K562 (cell line): ENCODE results near the gene NUP214. TPM values are rescaled to one million over a fixed set of nuclear protein-coding genes. Genes with fewer than 3 reads are reported as not detected.

Source experiments
- ATAC-seq: fragments of 200-7000 bp; cut with Tn5 transposase; 3 replicates; pipeline ENCODE4 v1.9.1; 2020; ENCODE audit warnings: moderate library complexity
- BruUV-seq: library from RNA; stranded (reverse); fragments of 400-500 nt; replicated peaks from 2 replicates; lab custom pipeline; 2021; lab: Mats Ljungman, UMichigan
- CTCF ChIA-PET: fragments of 300-600 bp; formaldehyde crosslinking; extraction: SDS; loops from one replicate; lab custom pipeline; 2021; ENCODE audit warnings: low intra/inter-chr PET ratio; lab: Yijun Ruan, JAX
- POLR2A ChIA-PET: fragments of 300-600, 350-650 bp; sonication (Branson Sonifier 250); formaldehyde crosslinking; extraction: SDS; loops from one replicate; lab custom pipeline; 2021; ENCODE audit warnings: antibody characterized with exemption, inconsistent platforms; lab: Yijun Ruan, JAX
- DNase-seq, 4 experiments: peaks; one replicate each; pipeline versions ENCODE4 v3.0.0 to v3.0.0-alpha.2; 2011 to 2018; ENCODE audit warnings: low spot score in 3 of 4, mixed read lengths in 3 of 4; ENCODE audit errors: extremely low read depth in 1 of 4
- FAIRE-seq: peaks from 2 replicates; lab custom pipeline; 2011; peaks lifted over from hg19 to GRCh38; lab: Jason Lieb, UNC
- H2AFZ ChIP-seq: 2 replicates; pipeline ENCODE4 v1.6.0; 2011; ENCODE audit warnings: low read depth, low read length, control low read depth, inconsistent platforms
- H3K27ac ChIP-seq: fragments of 200-600 bp; 3 replicates; pipeline ENCODE4 v1.8.0; 2011; ENCODE audit warnings: low read depth, mild to moderate bottlenecking, control low read depth, inconsistent platforms, low read length, moderate library complexity, mixed read lengths; ENCODE audit errors: extremely low read depth
- H3K27me3 ChIP-seq, 2 experiments: fragments of 300-600 bp in 1 of 2; 2 replicates in 1 of 2; 3 replicates in 1 of 2; pipeline versions ENCODE4 v1.6.0 to v1.8.0; 2011; ENCODE audit warnings: inconsistent platforms in 2 of 2, low read length in 2 of 2, mild to moderate bottlenecking in 1 of 2, mixed read lengths in 1 of 2, moderate library complexity in 1 of 2; ENCODE audit not compliant: control insufficient read depth in 2 of 2, insufficient read depth in 2 of 2
- H3K36me3 ChIP-seq: fragments of 300-600 bp; 3 replicates; pipeline ENCODE4 v1.8.0; 2011; ENCODE audit warnings: mild to moderate bottlenecking, low read length, inconsistent platforms; ENCODE audit not compliant: control insufficient read depth, insufficient read depth
- H3K4me1 ChIP-seq, 2 experiments: fragments of 200-600 bp in 1 of 2; replicated peaks in 1 of 2; 2 replicates in 1 of 2; 3 replicates in 1 of 2; pipeline versions ENCODE4 v1.5.1 to v1.8.0; 2011; ENCODE audit warnings: inconsistent platforms in 2 of 2, low read length in 2 of 2, mild to moderate bottlenecking in 1 of 2, mixed read lengths in 1 of 2, moderate library complexity in 1 of 2; ENCODE audit not compliant: control insufficient read depth in 2 of 2, insufficient read depth in 2 of 2
- H3K4me2 ChIP-seq: 2 replicates; pipeline ENCODE4 v1.6.1; 2011; ENCODE audit warnings: low read length, control low read depth, inconsistent platforms, mixed read lengths; ENCODE audit not compliant: insufficient read depth
- H3K4me3 ChIP-seq: fragments of 200-600 bp; sonication (generic), shearing (Covaris generic); 2 replicates; pipeline ENCODE4 v1.5.1; 2016; ENCODE audit warnings: control low read depth, inconsistent platforms
- H3K79me2 ChIP-seq: fragments of 200-600 bp; 3 replicates; pipeline ENCODE4 v1.8.0; 2011; ENCODE audit warnings: low read length, inconsistent platforms; ENCODE audit not compliant: control insufficient read depth, insufficient read depth
- H3K9ac ChIP-seq, 2 experiments: 2 replicates each; pipeline versions ENCODE4 v1.6.0 to v1.6.1; 2011; ENCODE audit warnings: low read depth in 2 of 2, low read length in 2 of 2, control low read depth in 1 of 2, inconsistent platforms in 1 of 2, mild to moderate bottlenecking in 1 of 2, mixed read lengths in 1 of 2; ENCODE audit not compliant: insufficient read depth in 1 of 2
- H3K9me1 ChIP-seq: one replicate; pipeline ENCODE4 v1.6.0; 2011; ENCODE audit warnings: inconsistent platforms, mild to moderate bottlenecking, low read length, moderate library complexity; ENCODE audit not compliant: control insufficient read depth, insufficient read depth
- H3K9me3 ChIP-seq: replicated peaks from 2 replicates; pipeline ENCODE4 v1.5.1; 2011; ENCODE audit warnings: low read depth, low read length, inconsistent platforms; ENCODE audit not compliant: control insufficient read depth, insufficient read depth
- H4K20me1 ChIP-seq: replicated peaks from 2 replicates; pipeline ENCODE4 v1.6.1; 2011; ENCODE audit warnings: low read length, inconsistent platforms, mixed read lengths; ENCODE audit not compliant: control insufficient read depth, insufficient read depth
- E2F1 ChIP-seq: sonication (generic); formaldehyde crosslinking; IDR thresholded peaks from 2 replicates; pipeline ENCODE4 v1.8.1; 2023; ENCODE audit warnings: mild to moderate bottlenecking, missing genetic modification reagents, moderate library complexity
- HSF4 ChIP-seq: fragments of 250-450 bp; sonication (Bioruptor Pico); IDR thresholded peaks from 2 replicates; pipeline ENCODE4 v2.1.2; 2022; ENCODE audit warnings: mild to moderate bottlenecking, moderate library complexity, borderline replicate concordance
- MLX ChIP-seq, 2 experiments: fragments of 450-650 bp in 1 of 2; sonication (generic) in 1 of 2; formaldehyde crosslinking; conservative IDR thresholded peaks; 2 replicates each; pipeline versions ENCODE4 v1.4.0 to v1.8.1; 2020 to 2022; ENCODE audit warnings: mild to moderate bottlenecking in 1 of 2, missing genetic modification reagents in 1 of 2
- WGBS: fragments of 100-300 bp; shearing (Covaris generic); methylation state at CpG from one replicate; pipeline ENCODE4 v1.1.6; 2016; ENCODE audit warnings: low coverage, mixed read lengths; ENCODE audit not compliant: insufficient coverage; ENCODE audit errors: missing lambda C conversion rate; 5-methylcytosine and 5-hydroxymethylcytosine counted together
- in situ Hi-C: fragments of 300-500 bp; cut with MboI; formaldehyde crosslinking; loops from 4 replicates; pipeline ENCODE4 v1.15.0; 2018; ENCODE audit warnings: inconsistent platforms, mixed read lengths
- intact Hi-C: fragments of 100-400 bp; cut with micrococcal nuclease; formaldehyde crosslinking; loops from 2 replicates; pipeline ENCODE4 v1.14.2; 2022
- polyA plus RNA-seq, 8 experiments: library from polyadenylated mRNA; depleted of rRNA in 4 of 8; stranded (reverse) in 5 of 8; unstranded in 3 of 8; fragments of >200 nt; fragmentation: Nextera tagmentation in 2 of 8; fragmentation: Illumina TruSeq in 1 of 8; extraction: Ambion mirVana in 2 of 8; extraction: Trizol in 1 of 8; gene quantifications; 2 replicates each; pipeline versions ENCODE4 v1.2.1 to v1.2.3, GENCODE V29; 2011 to 2014; ENCODE audit warnings: inconsistent platforms in 1 of 8, missing spikeins in 1 of 8
- total RNA-seq, 7 experiments: library from RNA; depleted of rRNA in 6 of 7; stranded (reverse); fragments of >200 nt in 6 of 7; fragmentation: Illumina TruSeq in 2 of 7; extraction: Trizol in 2 of 7; gene quantifications; 2 replicates each; pipeline versions ENCODE4 v1.2.1 to v1.2.3, GENCODE V29; 2011 to 2021; ENCODE audit warnings: low replicate concordance in 1 of 7

Gene NUP214
- total and polyA plus RNA-seq, 9 of the 15 experiments (the other 6 are each of a cell fraction or from before 2014, with no cell fraction given): 56.9 to 332 (median 97.1) TPM

GRCh38 chr9:131214876-131215275, 89.5 kb downstream of the NUP214 start:
- Histone ChIP-seq H3K36me3 (peaks cover 87% of the 10 kb centered on the region), H3K9me1 (peaks cover 4% of the 10 kb centered on the region), H4K20me1 (no peaks in the 10 kb centered on the region), H3K27ac (no peak overlapping the region), H3K4me3 (no peak overlapping the region), H3K27me3 (no peaks in the 10 kb centered on the region), H3K4me1 (peaks cover 0 to 16% of the 10 kb centered on the region in 2 experiments; a peak in 3 of 5 replicates), H3K9ac (no peak overlapping the region; a peak in 1 of 4 replicates), H3K9me3 (no peaks in the 10 kb centered on the region), H3K79me2 (no peaks in the 10 kb centered on the region), H2AFZ (no peak overlapping the region), H3K4me2 (no peak overlapping the region)
- ATAC-seq: no peak
- no peak for FAIRE-seq
- ChIA-PET CTCF (interaction anchor here (0.6 kb wide), 1 partner anchor 444 kb away, joined by 3 read pairs; no protein-coding TSS in a partner anchor), POLR2A (interaction anchor here (0.6 to 11.5 kb wide), 15 partner anchors 7 to 390 kb away, joined by 3 to 156 read pairs (median 4); no protein-coding TSS in a partner anchor)
- no peak for DNase-seq
- intact Hi-C loops (no loop called here), in situ Hi-C loops (loop anchor here (10.0 kb wide), 1 partner anchor 120 kb away; no protein-coding TSS in a partner anchor)
- 79% methylated on average over 4 of the region's 4 CpGs for WGBS
- no TSS peak for BruUV-seq
- TF ChIP-seq MLX (CRISPR knock-in tag; conservative IDR thresholded peaks at IDR 0.05): peak in 1 of 2 experiments; percentile 81; a peak in 1 of 4 replicates
- peak; percentile 4; the same call in 1 of the 2 replicates for TF ChIP-seq E2F1 (CRISPR knock-in tag)
- TF ChIP-seq HSF4 (CRISPR knock-in tag): no peak
- TF ChIP-seq, all 486 proteins: peak for 2
